HUES6 (cell line): ENCODE measurements around the gene C20orf144.

Experiments used
- H3K27ac ChIP-seq: 2 replicates; pipeline ENCODE4 v1.7.0; 2013; ENCODE audit warnings: low read depth, mild to moderate bottlenecking, low read length, inconsistent platforms
- H3K27me3 ChIP-seq: 2 replicates; pipeline ENCODE4 v1.6.1; 2013; ENCODE audit warnings: low read length; ENCODE audit not compliant: control insufficient read depth, insufficient read depth
- H3K36me3 ChIP-seq: 2 replicates; pipeline ENCODE4 v1.6.1; 2013; ENCODE audit warnings: low read length; ENCODE audit not compliant: control insufficient read depth, insufficient read depth
- H3K4me1 ChIP-seq: 2 replicates; pipeline ENCODE4 v1.6.1; 2013; ENCODE audit warnings: low read length; ENCODE audit not compliant: control insufficient read depth, insufficient read depth
- H3K4me3 ChIP-seq: 2 replicates; pipeline ENCODE4 v1.5.1; 2013; ENCODE audit warnings: low read depth, low read length
- H3K9ac ChIP-seq: one replicate; pipeline ENCODE4 v1.6.1; 2013; ENCODE audit warnings: mild to moderate bottlenecking, low read length
- H3K9me3 ChIP-seq: 2 replicates; pipeline ENCODE4 v1.6.1; 2013; ENCODE audit warnings: low read depth, low read length; ENCODE audit not compliant: control insufficient read depth, insufficient read depth

C20orf144 gene

DNA sequence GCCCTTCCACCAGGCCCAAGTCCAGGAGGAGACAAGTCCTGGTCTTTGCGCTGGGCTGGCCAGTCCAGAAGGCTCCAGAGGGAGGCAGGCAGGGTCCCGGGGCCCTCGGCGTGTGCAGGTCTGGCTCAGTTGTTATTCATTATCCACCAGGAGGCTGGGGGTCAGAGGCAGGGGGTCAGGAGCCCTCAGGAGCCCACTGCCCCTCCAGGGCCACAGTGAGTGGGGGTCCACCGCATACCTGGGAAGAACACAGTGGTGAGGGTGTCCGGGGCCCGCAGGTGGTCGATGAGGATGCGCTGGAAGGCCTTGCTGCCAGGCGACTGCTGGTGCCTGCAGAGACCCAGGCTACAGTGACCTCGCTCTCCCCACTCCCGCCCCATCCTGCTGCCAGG, 4.4 kb upstream of the C20orf144 start:
- H3K27ac ChIP-seq = no peak overlapping the region
- H3K4me1 ChIP-seq = peaks cover 13% of the 10 kb centered on the region
- H3K9me3 ChIP-seq = no peaks in the 10 kb centered on the region
- peaks cover 34% of the 10 kb centered on the region for H3K36me3 ChIP-seq
- H3K9ac ChIP-seq = no peak overlapping the region
- no peak overlapping the region for H3K4me3 ChIP-seq
- no peaks in the 10 kb centered on the region for H3K27me3 ChIP-seq

DNA sequence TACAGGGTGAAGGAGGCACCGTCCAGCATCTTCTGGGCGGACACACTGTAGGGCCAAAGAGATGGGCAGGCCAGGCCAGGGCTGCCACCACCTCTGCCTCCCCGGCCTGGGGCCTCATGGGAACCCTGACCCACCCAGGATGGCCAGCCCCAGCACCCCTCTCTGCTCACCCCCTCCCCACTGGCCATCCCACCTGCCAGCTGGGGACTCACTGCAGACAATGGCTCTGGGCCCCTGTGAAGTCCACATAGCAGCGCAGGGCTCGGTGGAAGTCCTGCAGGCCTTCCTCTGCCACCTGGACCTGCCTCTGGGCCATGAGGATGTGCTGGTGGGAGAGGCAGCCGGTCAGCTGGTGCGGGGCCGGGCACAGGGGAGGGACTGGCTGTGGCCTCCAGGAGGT, 3.6 kb upstream of the C20orf144 start:
- peaks cover 34% of the 10 kb centered on the region for H3K36me3 ChIP-seq
- H3K27ac ChIP-seq = no peak overlapping the region
- no peaks in the 10 kb centered on the region for H3K27me3 ChIP-seq
- no peaks in the 10 kb centered on the region for H3K9me3 ChIP-seq
- H3K4me1 ChIP-seq = peaks cover 12% of the 10 kb centered on the region
- H3K9ac ChIP-seq = no peak overlapping the region
- no peak overlapping the region for H3K4me3 ChIP-seq

DNA sequence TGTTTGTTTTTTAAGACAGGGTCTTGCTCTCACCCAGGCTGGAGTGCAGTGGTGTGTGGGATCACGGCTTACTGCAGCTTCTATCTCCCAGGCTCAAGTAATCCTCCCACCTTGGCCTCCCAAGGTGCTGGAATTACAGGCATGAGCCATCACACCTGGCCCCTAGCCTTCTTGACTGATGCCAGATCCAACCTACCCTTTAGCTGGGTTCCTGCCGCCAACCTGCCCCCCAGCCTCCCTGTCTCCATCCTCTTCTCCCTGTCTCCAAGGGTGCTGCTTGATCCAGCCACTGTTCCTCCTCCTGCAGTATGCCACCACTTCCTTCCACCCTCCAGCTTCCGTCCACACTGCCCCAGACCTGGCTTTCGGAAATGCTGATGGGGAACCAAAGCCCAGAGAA, 3.2 kb upstream of the C20orf144 start:
- Histone ChIP-seq H3K27ac (no peak overlapping the region), H3K36me3 (peaks cover 34% of the 10 kb centered on the region), H3K9me3 (no peaks in the 10 kb centered on the region), H3K4me3 (no peak overlapping the region), H3K27me3 (no peaks in the 10 kb centered on the region), H3K4me1 (peaks cover 9% of the 10 kb centered on the region), H3K9ac (no peak overlapping the region)

DNA sequence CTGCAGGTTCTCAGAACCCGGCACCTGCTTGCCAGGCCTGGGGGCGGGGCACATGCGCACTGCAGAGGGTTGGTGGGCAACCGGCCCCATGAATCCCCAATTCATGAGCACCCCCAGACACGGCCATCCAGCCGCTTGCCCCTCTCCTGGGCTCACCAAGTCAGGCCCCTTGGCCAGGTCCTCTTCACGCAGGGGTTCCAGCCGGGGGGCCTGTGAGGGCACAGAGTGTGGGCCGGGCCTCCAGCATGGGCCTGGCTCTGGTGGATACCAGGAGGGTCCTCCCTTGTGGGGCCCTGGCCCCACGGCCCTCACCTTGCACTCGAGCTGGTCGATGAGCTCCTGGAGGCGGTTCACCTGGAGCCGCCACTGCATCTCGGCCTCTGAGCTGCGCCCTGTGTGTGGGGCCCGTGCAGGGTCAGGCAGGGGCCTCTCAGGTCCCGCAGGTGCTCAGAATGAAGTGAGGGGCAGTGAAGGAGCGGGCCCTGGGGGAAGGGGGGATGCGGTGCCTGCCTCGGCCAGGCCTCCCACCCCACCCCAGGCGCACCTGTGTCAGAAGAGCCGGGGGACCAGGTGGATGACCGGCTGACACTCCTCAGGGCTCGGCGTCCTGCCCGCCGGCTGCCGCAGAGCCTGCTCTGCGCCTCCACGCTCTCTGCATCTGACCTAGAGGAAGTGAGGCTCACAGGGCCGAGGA, 2.6 kb upstream of the C20orf144 start:
- Histone ChIP-seq H3K9me3 (no peaks in the 10 kb centered on the region), H3K27me3 (no peaks in the 10 kb centered on the region), H3K9ac (no peak overlapping the region), H3K36me3 (peaks cover 34% of the 10 kb centered on the region), H3K4me3 (no peak overlapping the region), H3K4me1 (peaks cover 13% of the 10 kb centered on the region), H3K27ac (no peak overlapping the region)

DNA sequence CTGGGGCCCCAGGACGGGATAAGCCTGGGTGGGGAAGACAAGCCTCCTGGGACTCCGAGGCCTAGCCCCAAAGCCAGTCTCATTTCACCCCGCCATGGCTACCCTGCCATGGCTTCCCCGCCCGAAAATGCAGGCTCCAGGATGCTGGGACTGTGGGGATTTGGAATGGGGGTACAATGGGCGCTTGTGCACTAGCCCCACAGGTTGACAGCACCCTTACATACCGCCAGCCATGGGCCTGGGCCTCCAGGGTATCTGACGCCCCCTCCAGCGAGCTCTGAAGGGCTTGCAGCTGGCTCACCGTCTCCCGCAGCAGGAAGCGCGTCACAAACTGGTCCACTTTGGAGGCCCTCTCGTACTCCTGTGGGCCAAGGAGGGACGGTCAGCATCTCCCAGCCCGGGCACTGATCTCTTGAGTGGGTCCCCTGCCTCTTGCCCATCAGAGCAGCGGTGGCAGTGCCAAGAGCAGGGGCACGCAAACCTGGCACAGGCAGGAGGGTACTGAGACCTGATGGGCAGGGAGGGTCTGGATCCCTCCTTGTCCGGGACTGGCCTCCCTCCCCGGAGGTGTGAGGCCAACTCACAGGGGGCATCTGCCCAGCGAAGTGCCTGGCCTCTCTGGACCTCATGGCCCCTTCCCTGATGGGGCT, 2.0 kb upstream of the C20orf144 start:
- peaks cover 34% of the 10 kb centered on the region for H3K36me3 ChIP-seq

DNA sequence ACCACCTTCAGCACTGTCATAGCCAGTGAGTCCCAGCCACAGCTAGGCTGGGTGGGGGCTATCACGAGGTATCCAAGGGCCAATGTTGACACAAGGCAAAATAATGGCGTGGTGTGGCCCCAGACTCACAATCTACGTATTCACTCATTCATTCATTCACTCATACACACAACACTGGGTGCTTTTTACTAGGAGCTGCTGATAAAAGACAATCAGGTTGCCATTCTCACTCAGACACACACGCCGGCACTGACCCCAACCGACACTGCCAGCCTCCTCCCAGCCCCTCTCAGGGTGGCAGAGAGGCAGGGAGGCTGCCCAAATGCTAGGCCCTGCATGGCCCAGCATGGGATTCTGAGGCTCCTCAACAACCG, 1.5 kb upstream of the C20orf144 start:
- no peak overlapping the region for H3K9ac ChIP-seq

More for the DNA sequence above, 2.0 kb upstream of the C20orf144 start:
- Histone ChIP-seq H3K9me3 (no peaks in the 10 kb centered on the region), H3K4me1 (peaks cover 19% of the 10 kb centered on the region), H3K4me3 (no peak overlapping the region), H3K27ac (no peak overlapping the region), H3K27me3 (no peaks in the 10 kb centered on the region), H3K9ac (no peak overlapping the region)

DNA sequence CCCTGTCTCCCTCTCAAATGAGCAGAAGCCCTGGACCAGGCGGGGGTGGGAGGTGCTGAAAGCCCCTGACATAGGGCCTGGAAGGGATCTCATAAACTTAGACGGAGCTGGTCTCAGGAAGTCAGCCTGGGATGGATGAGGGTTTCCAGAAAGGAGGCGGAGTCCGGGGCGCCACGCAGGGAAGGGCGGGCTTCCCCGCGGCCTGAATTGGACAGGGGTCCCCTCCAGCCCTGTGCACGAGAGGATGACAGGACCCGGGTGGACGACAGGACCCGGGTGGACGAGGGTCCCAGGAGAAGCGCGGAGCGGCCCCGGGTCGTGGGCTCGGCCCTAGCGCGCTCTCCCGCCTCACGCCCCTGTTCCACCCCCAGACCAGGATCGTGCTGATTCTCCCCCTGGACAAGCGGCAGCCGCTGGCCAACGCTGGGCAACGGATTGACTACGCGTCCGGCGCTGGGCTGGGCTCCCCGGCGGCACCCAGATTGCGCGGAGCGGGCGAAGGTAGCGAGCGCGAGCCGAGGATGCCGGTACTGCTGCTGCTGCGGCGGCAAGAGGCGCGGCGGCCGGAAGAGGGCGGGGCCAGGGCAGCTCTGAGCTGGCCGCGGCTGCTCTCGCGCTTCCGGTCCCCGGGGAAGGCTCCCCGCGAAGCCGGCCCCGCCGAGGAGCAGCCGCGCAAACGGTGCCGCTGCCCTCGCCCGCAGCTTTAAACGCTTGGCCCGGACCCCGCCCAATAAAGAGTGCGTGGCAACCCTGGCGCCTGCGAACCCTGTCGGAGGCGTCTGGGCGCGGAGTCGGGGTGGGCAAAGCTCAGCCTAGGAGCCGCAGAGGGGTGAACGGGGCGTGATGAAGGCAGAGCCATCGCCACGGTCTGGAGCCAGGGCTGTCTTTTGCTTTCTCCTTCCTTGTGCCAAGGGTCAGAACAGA, 1.3 kb downstream of the C20orf144 start:
- Histone ChIP-seq H3K9ac (peak overlapping the region; percentile 79), H3K9me3 (no peaks in the 10 kb centered on the region), H3K27ac (peak overlapping the region; percentile 75), H3K4me3 (peak overlapping the region; percentile 89), H3K27me3 (peaks cover 6% of the 10 kb centered on the region), H3K36me3 (peaks cover 19% of the 10 kb centered on the region), H3K4me1 (peaks cover 33% of the 10 kb centered on the region)

More for the DNA sequence above, 1.5 kb upstream of the C20orf144 start:
- Histone ChIP-seq H3K4me1 (peaks cover 19% of the 10 kb centered on the region), H3K27ac (no peak overlapping the region), H3K27me3 (no peaks in the 10 kb centered on the region), H3K4me3 (no peak overlapping the region), H3K9me3 (no peaks in the 10 kb centered on the region), H3K36me3 (peaks cover 34% of the 10 kb centered on the region)

DNA sequence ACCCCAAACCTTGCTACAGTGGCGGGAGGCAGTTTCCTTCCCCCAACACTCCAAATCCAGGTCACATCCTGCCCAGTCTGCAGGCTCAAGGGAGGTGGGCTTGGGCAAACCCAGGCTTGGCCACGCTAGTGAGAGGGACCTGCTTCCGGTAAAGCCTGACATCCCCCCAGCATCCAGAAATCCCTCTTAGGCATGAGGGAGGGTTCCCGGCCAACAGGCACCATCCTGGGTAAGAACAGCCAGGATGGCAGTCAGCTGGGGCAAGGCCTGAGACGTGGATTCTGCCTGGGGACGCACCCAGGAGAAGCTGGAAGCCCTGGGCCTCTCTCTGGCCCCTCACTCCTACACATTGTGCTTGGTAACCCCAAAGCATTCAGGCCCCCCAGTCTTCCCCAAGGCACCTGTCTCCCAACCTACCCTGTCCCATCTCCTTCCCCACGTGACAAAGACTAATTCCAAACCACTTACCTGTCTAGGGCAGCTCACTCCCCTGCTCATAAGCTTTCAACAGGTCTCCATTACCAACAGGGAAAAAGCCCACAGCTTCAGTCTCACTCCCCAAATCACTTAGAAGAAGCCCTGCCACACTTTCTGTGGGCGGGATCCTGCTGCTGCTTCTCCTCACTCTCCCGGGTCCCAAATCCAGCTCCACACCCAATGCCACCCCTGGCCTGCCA, 2.1 kb downstream of the C20orf144 start:
- peak overlapping the region; percentile 79 for H3K9ac ChIP-seq
- H3K9me3 ChIP-seq = no peaks in the 10 kb centered on the region
- peak overlapping the region; percentile 89 for H3K4me3 ChIP-seq
- peaks cover 19% of the 10 kb centered on the region for H3K36me3 ChIP-seq
- peaks cover 6% of the 10 kb centered on the region for H3K27me3 ChIP-seq
- H3K4me1 ChIP-seq = peaks cover 33% of the 10 kb centered on the region
- peak overlapping the region; percentile 75 for H3K27ac ChIP-seq

DNA sequence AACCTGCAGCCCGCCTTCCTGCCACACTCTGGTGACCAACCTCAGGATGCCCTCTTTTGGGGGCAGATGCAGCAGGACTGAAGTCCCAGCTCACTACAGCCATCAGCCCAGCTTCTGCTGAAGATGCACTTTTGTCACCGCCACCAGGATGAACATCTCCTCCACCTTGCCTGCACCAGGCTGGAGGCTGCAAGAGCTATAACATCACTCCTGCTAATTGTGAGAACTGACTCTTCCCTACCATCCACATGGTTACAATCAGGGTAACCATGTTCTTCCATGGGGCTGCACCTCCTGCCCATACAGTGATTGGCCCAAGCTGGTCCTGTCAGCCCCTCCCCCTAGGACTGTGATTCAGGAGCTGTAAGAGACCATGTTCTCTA, 2.6 kb downstream of the C20orf144 start:
- H3K9me3 ChIP-seq = no peaks in the 10 kb centered on the region
- H3K36me3 ChIP-seq = peaks cover 19% of the 10 kb centered on the region
- H3K4me1 ChIP-seq = peaks cover 33% of the 10 kb centered on the region
- peaks cover 6% of the 10 kb centered on the region for H3K27me3 ChIP-seq
- H3K4me3 ChIP-seq = no peak overlapping the region
- H3K9ac ChIP-seq = no peak overlapping the region
- H3K27ac ChIP-seq = no peak overlapping the region

DNA sequence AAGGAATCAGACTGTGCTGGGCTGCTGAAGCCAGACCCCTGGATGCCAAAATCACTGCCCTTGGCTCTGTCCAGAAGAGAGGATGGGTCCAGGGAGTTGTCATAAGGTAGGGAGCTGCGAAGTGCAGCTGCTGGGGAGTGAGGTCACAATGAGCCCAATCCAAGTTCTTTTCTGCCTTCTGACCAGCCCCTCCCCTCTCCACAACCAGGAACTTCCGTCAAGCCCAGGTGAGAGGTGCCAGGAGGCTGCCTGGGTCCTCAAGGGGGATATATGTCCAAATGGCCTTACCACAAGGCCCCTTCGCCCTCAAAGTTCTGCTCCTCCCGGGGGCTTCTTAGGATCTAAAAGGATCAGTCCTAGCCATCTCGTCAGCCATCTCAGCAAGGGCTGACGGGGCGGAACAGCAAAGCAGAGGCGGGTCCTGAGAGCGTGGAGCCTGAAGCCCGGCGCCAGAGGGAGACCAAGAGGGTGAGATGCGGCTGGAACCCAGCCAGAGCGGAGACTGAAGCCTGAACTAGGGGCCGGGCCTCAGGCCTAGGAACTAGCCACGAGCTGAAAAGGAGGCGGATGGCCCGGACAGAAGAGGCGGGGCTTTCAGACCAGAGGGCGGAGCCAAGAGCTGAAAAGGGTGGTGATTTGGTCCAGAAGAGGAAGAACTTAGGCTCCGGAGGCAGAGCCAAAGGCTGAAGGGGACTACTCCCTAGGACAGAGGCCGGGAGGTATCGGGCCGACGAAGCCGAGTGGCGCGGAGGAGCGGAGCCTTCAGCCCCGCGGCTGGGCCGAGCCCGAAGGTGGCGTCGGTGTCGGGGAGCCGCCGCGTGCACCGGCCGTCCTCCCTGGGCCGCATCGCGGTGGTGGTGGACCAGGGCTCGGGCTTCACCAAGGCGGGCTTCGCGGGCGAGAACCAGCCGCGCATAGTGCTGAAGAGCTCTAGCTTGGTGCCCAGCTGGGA, 4.4 kb downstream of the C20orf144 start, which contains the start of gene ACTL10:
TSS of gene ACTL10 (plus strand) at position 651 of the 952 bp plus-strand sequence. CDS start 555 bp downstream, outside the sequence.
- peak within 1 kb of the TSS; percentile 32 for H3K9ac ChIP-seq
- peaks cover 26% of the 10 kb centered on the region for H3K36me3 ChIP-seq
- peak within 1 kb of the TSS; percentile 57 for H3K4me3 ChIP-seq
- H3K9me3 ChIP-seq = no peaks in the 10 kb centered on the region
- peaks cover 33% of the 10 kb centered on the region for H3K4me1 ChIP-seq
- H3K27ac ChIP-seq = no peak within 1 kb of the TSS
- H3K27me3 ChIP-seq = peaks cover 6% of the 10 kb centered on the region
